Measurements from ENCODE around the gene FBXO30.

Gene FBXO30

GRCh38 chr6:145816392-145816791, 1.8 kb upstream of the FBXO30 start:
- no peak for DNase-seq

GRCh38 chr6:145815309-145816274, 997 bp upstream of the FBXO30 start:
- peak; percentile 35 for DNase-seq

GRCh38 chr6:145814035-145814500, 527 bp downstream of the FBXO30 start:
- peak; percentile 50 for DNase-seq

GRCh38 chr6:145813285-145814034, 1.1 kb downstream of the FBXO30 start:
- peak; percentile 67 for DNase-seq

GRCh38 chr6:145811741-145812140, 2.9 kb downstream of the FBXO30 start:
- DNase-seq, result no peak

GRCh38 chr6:145809785-145810184, 4.8 kb downstream of the FBXO30 start:
- DNase-seq, result no peak

GRCh38 chr6:145809211-145809610, 5.4 kb downstream of the FBXO30 start:
- no peak for DNase-seq

GRCh38 chr6:145808239-145808638, 6.4 kb downstream of the FBXO30 start:
- DNase-seq, result peak; percentile 7

GRCh38 chr6:145802141-145802540, 12.5 kb downstream of the FBXO30 start:
- no peak for DNase-seq

GRCh38 chr6:145801021-145801420, 13.6 kb downstream of the FBXO30 start:
- no peak for DNase-seq

- DNase-seq, result peak; percentile 75
These were observed 16.1 kb downstream of the FBXO30 start for GRCh38 chr6:145798530-145798929.

GRCh38 chr6:145789443-145789842, 25.2 kb downstream of the FBXO30 start:
- DNase-seq, result no peak

GRCh38 chr6:145787688-145788087, 26.9 kb downstream of the FBXO30 start:
- DNase-seq, result no peak

GRCh38 chr6:145784683-145785082, 29.9 kb downstream of the FBXO30 start:
- no peak for DNase-seq

GRCh38 chr6:145783796-145784195, 30.8 kb downstream of the FBXO30 start:
- no peak for DNase-seq

GRCh38 chr6:145772846-145773245, 41.7 kb downstream of the FBXO30 start:
- DNase-seq, result no peak

- DNase-seq, result no peak
These were observed 49.1 kb downstream of the FBXO30 start for GRCh38 chr6:145765449-145765848.

- no peak for DNase-seq
These were observed 50.9 kb downstream of the FBXO30 start for GRCh38 chr6:145763742-145764141.

- DNase-seq, result no peak
These were observed 53.0 kb downstream of the FBXO30 start for GRCh38 chr6:145761584-145761983.

- no peak for DNase-seq
These were observed 56.5 kb downstream of the FBXO30 start for GRCh38 chr6:145758113-145758512.

GRCh38 chr6:145756170-145756662, 58.4 kb downstream of the FBXO30 start:
- DNase-seq, result peak; percentile 82

- DNase-seq, result no peak
These were observed 58.9 kb downstream of the FBXO30 start for GRCh38 chr6:145755682-145756081.

GRCh38 chr6:145752638-145753037, 62.0 kb downstream of the FBXO30 start:
- DNase-seq, result no peak

Measured in fibroblast of skin of back (primary cell).